RWPE2 (cell line): ENCODE measurements around the gene C19orf44.

ENCODE experiments used
- ATAC-seq: fragments of 200-7000 bp; cut with Tn5 transposase; 3 replicates; pipeline ENCODE4 v1.9.1; 2021; ENCODE audit warnings: low read depth
- DNase-seq: peaks from one replicate; pipeline ENCODE4 v3.0.0-alpha.2; 2020; ENCODE audit warnings: low spot score
- H3K27ac ChIP-seq: fragments of 450-650 bp; 2 replicates; pipeline ENCODE4 v1.5.1; 2017; ENCODE audit warnings: mild to moderate bottlenecking; ENCODE audit not compliant: poor library complexity, severe bottlenecking
- H3K27me3 ChIP-seq: fragments of 250-450 bp; sonication (Bioruptor Pico); 2 replicates; pipeline ENCODE4 v1.5.1; 2021; ENCODE audit warnings: mild to moderate bottlenecking, moderate library complexity; ENCODE audit not compliant: insufficient read depth, poor library complexity, severe bottlenecking
- H3K36me3 ChIP-seq: fragments of 250-450 bp; sonication (Bioruptor Pico); 2 replicates; pipeline ENCODE4 v1.5.1; 2020; ENCODE audit warnings: low read depth, mild to moderate bottlenecking, moderate library complexity
- H3K4me1 ChIP-seq: fragments of 250-450 bp; sonication (Bioruptor Pico); 2 replicates; pipeline ENCODE4 v1.5.1; 2021; ENCODE audit warnings: mild to moderate bottlenecking, moderate library complexity; ENCODE audit not compliant: insufficient read depth, poor library complexity, severe bottlenecking
- H3K4me3 ChIP-seq: fragments of 250-450 bp; sonication (Bioruptor Pico); 2 replicates; pipeline ENCODE4 v1.5.1; 2021; ENCODE audit warnings: mild to moderate bottlenecking, moderate library complexity; ENCODE audit not compliant: severe bottlenecking
- H3K9me3 ChIP-seq: fragments of 250-450 bp; sonication (Bioruptor Pico); 2 replicates; pipeline ENCODE4 v1.5.1; 2021; ENCODE audit warnings: mild to moderate bottlenecking, moderate library complexity; ENCODE audit not compliant: severe bottlenecking
- TF ChIP-seq, protein P1 (sequence below): fragments of 450-650 bp; IDR thresholded peaks from one replicate; pipeline ENCODE4 v1.5.1; 2017; ENCODE audit warnings: mild to moderate bottlenecking, moderate library complexity; ENCODE audit not compliant: poor library complexity, severe bottlenecking

Gene C19orf44

GRCh38 chr19:16554776-16555175 is 58.6 kb downstream of the C19orf44 start:
- no peaks in the 10 kb centered on the region for H3K27me3 ChIP-seq
- H3K27ac ChIP-seq = no peak overlapping the region
- ATAC-seq = no peak
- no peak for DNase-seq
- no peaks in the 10 kb centered on the region for H3K4me1 ChIP-seq
- H3K4me3 ChIP-seq = no peak overlapping the region
- TF ChIP-seq, protein P1, sequence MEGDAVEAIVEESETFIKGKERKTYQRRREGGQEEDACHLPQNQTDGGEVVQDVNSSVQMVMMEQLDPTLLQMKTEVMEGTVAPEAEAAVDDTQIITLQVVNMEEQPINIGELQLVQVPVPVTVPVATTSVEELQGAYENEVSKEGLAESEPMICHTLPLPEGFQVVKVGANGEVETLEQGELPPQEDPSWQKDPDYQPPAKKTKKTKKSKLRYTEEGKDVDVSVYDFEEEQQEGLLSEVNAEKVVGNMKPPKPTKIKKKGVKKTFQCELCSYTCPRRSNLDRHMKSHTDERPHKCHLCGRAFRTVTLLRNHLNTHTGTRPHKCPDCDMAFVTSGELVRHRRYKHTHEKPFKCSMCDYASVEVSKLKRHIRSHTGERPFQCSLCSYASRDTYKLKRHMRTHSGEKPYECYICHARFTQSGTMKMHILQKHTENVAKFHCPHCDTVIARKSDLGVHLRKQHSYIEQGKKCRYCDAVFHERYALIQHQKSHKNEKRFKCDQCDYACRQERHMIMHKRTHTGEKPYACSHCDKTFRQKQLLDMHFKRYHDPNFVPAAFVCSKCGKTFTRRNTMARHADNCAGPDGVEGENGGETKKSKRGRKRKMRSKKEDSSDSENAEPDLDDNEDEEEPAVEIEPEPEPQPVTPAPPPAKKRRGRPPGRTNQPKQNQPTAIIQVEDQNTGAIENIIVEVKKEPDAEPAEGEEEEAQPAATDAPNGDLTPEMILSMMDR = no peak
- H3K36me3 ChIP-seq = peaks cover 48% of the 10 kb centered on the region
- H3K9me3 ChIP-seq = no peaks in the 10 kb centered on the region

GRCh38 chr19:16559780-16560276 is 63.6 kb downstream of the C19orf44 start:
- H3K4me1 ChIP-seq = no peaks in the 10 kb centered on the region
- H3K27ac ChIP-seq = no peak overlapping the region
- TF ChIP-seq, protein P1 = no peak
- no peaks in the 10 kb centered on the region for H3K27me3 ChIP-seq
- no peak overlapping the region for H3K4me3 ChIP-seq
- DNase-seq (no peak), ATAC-seq (no peak)
- H3K9me3 ChIP-seq = no peaks in the 10 kb centered on the region
- H3K36me3 ChIP-seq = peaks cover 73% of the 10 kb centered on the region

GRCh38 chr19:16561382-16561781 is 65.2 kb downstream of the C19orf44 start:
- no peak overlapping the region for H3K27ac ChIP-seq
- TF ChIP-seq, protein P1 = no peak
- H3K27me3 ChIP-seq = no peaks in the 10 kb centered on the region
- no peaks in the 10 kb centered on the region for H3K9me3 ChIP-seq
- no peak overlapping the region for H3K4me3 ChIP-seq
- H3K36me3 ChIP-seq = peaks cover 75% of the 10 kb centered on the region
- no peak for ATAC-seq
- DNase-seq = no peak
- no peaks in the 10 kb centered on the region for H3K4me1 ChIP-seq

GRCh38 chr19:16562608-16563025 is 66.4 kb downstream of the C19orf44 start:
- TF ChIP-seq, protein P1 = no peak
- Histone ChIP-seq H3K36me3 (peaks cover 88% of the 10 kb centered on the region), H3K27me3 (no peaks in the 10 kb centered on the region), H3K9me3 (no peaks in the 10 kb centered on the region), H3K4me3 (no peak overlapping the region), H3K4me1 (no peaks in the 10 kb centered on the region), H3K27ac (no peak overlapping the region)
- DNase-seq (no peak), ATAC-seq (no peak)

DNA sequence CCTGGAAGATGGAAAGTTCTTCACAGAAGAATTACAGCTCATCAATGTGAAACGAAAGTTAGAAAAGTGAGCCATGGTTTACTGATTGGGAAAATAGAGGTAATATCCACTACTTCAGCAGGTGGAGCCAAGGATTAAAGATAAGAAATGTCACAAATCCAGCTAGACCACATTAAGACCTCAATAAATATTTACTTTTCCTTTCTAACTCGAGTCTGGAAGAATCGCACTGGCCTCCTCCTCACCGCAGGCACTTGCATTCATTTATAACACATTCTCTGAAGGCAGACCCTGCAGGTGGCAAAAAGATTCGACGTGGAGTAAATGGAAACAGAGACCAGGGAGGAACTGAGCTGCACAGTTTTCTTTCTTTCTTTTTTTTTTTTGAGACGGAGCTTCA is 68.6 kb downstream of the C19orf44 start:
- no peak overlapping the region for H3K4me3 ChIP-seq
- no peak for ATAC-seq
- H3K27me3 ChIP-seq = no peaks in the 10 kb centered on the region

More for the DNA sequence above, 68.6 kb downstream of the C19orf44 start:
- no peak for DNase-seq
- Histone ChIP-seq H3K36me3 (peaks cover 90% of the 10 kb centered on the region), H3K27ac (no peak overlapping the region), H3K9me3 (no peaks in the 10 kb centered on the region), H3K4me1 (peaks cover 11% of the 10 kb centered on the region)
- TF ChIP-seq, protein P1 = no peak
